Heart left ventricle (tissue), 13 donors: Measurements from ENCODE around the gene ZNF423.

Source experiments
- POLR2A ChIP-seq, 2 donors: fragments of 450-650 bp; IDR thresholded peaks; one replicate each; pipeline ENCODE4 v1.6.1; 2017; ENCODE audit warnings: antibody characterized with exemption in 2 of 2, mild to moderate bottlenecking in 2 of 2, moderate library complexity in 2 of 2
- TF ChIP-seq, protein P1 (sequence below), 12 donors: fragments of 200-600 bp; sonication (generic) in 4 of 12; IDR thresholded peaks; one replicate each; pipeline versions ENCODE4 v1.5.0 to v1.8.0; 2018 to 2022; ENCODE audit warnings: antibody characterized with exemption in 12 of 12, mild to moderate bottlenecking in 5 of 12
- donor health status: ischemic (EF 13 %, LVEDD 7.1; RV severe dilation, severe dysfunction).
- donor health status: DM: no; HTN: yes; CAD: no.
- donor health status: DM: no; HTN: no; CAD: no.
- donor health status: ischemic (EF 25% LVEDD 6.9; RV normal size, moderate dysfunction).
- donor health status: ischemic (EF 25% LVEDD 5.7; RV mildly dilated, moderate dysfunction).
- donor health status: ischemic (EF 35%, LVEDD 5.7; RV mildly dilated, moderate dysfunction).
- donor health status: nonischemic (EF 11% LVEDD 7.7; RV severe dilation, severe dysfunction).
- donor health status: DM: yes; HTN: yes; CAD: no.
- donor health status: PGD.
- donor health status: ischemic (EF 29% LVEDD 5.4; RV normal size, mild dysfunction).
- donor health status: nonischemic (EF 23%, LVEDD 6.1; RV moderate dilation, normal function).

DNA sequence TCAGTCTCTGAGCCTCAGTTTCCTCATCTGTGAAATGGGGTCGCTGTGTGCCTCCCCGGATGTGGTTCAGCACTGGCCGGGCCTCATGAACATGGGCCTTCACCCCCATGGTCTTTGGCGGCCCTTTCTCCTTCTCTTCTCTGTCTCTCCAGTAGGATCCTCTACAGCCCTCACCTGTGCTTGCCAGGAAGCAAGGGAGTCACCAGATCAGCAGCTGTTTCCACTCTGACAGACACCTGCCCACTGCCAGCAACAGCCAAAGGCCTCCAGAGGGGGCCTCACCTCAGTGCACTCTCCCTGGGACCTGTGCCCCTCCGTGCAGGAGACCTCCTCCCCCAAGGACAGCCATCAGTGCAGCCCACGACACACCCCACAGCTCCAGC is 392.9 kb downstream of the ZNF423 start:
- TF ChIP-seq, protein P1, sequence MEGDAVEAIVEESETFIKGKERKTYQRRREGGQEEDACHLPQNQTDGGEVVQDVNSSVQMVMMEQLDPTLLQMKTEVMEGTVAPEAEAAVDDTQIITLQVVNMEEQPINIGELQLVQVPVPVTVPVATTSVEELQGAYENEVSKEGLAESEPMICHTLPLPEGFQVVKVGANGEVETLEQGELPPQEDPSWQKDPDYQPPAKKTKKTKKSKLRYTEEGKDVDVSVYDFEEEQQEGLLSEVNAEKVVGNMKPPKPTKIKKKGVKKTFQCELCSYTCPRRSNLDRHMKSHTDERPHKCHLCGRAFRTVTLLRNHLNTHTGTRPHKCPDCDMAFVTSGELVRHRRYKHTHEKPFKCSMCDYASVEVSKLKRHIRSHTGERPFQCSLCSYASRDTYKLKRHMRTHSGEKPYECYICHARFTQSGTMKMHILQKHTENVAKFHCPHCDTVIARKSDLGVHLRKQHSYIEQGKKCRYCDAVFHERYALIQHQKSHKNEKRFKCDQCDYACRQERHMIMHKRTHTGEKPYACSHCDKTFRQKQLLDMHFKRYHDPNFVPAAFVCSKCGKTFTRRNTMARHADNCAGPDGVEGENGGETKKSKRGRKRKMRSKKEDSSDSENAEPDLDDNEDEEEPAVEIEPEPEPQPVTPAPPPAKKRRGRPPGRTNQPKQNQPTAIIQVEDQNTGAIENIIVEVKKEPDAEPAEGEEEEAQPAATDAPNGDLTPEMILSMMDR (IDR thresholded peaks at IDR 0.05): no peak
- TF ChIP-seq POLR2A (IDR thresholded peaks at IDR 0.05): no peak
